Left ventricle myocardium superior (tissue), 1 donor: ENCODE data around the gene CHMP2B. TPM values are rescaled to one million over a fixed set of nuclear protein-coding genes. Genes with fewer than 3 reads are reported as not detected.
"Not testable (repeated sequence)": the region's sequence is repeated elsewhere in the genome, so short reads cannot be mapped to it uniquely, and the experiment has no call there.

Experiments used
- ATAC-seq: fragments of 200-7000 bp; cut with Tn5 transposase; one replicate; pipeline ENCODE4 v1.9.1; 2020; ENCODE audit warnings: mild to moderate bottlenecking, moderate library complexity
- DNase-seq: peaks from one replicate; pipeline ENCODE4 v3.0.0-alpha.2; 2020
- intact Hi-C: fragments of 100-400 bp; cut with micrococcal nuclease; formaldehyde crosslinking; loops from one replicate; pipeline ENCODE4 v1.11.0; 2022
- microRNA-seq: library from miRNA; unstranded; fragments of <30 nt; microRNA quantifications from one replicate; pipeline ENCODE4 v1.2.0, GENCODE V29; 2020; ENCODE audit warnings: borderline number of aligned reads
- total RNA-seq: library from RNA; stranded (reverse); fragmentation: NEBNext Ultra II Directional; extraction: Animal tissue kit (Norgen Biotek cat#: 25700); gene quantifications from one replicate; pipeline ENCODE4 v1.2.1, GENCODE V29; 2021
- donor health status: DM: no; HTN: yes; CAD: no; lungs with severe emphysema.

The CHMP2B gene
- total RNA-seq, 1 donor from 2014 or later = 33.1 TPM

GRCh38 chr3:87288446-87288845 lies 61.3 kb downstream of the CHMP2B start:
- ATAC-seq (no peak), DNase-seq (no peak)
- intact Hi-C loops = no loop called here

GRCh38 chr3:87298111-87298718 lies 71.1 kb downstream of the CHMP2B start:
- intact Hi-C loops = no loop called here
- ATAC-seq (no peak), DNase-seq (no peak)

- ATAC-seq, DNase-seq, intact Hi-C loops: not testable (repeated sequence)
Measured at GRCh38 chr3:87305031-87305430, 77.9 kb downstream of the CHMP2B start.

Small RNAs within 50 kb of the gene (microRNA-seq; reads per million reads assigned to microRNA genes)
- not detected for gene MIR4795

Other genes starting within 250 kb of the CHMP2B start
- gene VGLL3, start 236.2 kb upstream of the CHMP2B start, total RNA-seq = 3.6 TPM
- gene POU1F1, start 49.3 kb downstream of the CHMP2B start, total RNA-seq = not detected